SK-N-SH treated with all-trans-retinoic acid at 6 μM for 48 hours (cell line): ENCODE measurements around the gene MAB21L4.

Experiments used
- ATAC-seq: fragments of 200-7000 bp; cut with Tn5 transposase; 3 replicates; pipeline ENCODE4 v1.9.1; 2020; ENCODE audit warnings: mild to moderate bottlenecking, moderate library complexity
- CREB5 ChIP-seq: fragments of 250-450 bp; sonication (Bioruptor Pico); IDR thresholded peaks from 2 replicates; pipeline ENCODE4 v1.5.1; 2020; ENCODE audit warnings: low read depth, mild to moderate bottlenecking, moderate library complexity
- CSDC2 ChIP-seq: fragments of 250-450 bp; sonication (Bioruptor Pico); IDR thresholded peaks from 2 replicates; pipeline ENCODE4 v1.5.0; 2020; ENCODE audit warnings: mild to moderate bottlenecking, moderate library complexity
- CSRNP3 ChIP-seq: fragments of 250-450 bp; sonication (Bioruptor Pico); IDR thresholded peaks from 2 replicates; pipeline ENCODE4 v1.5.1; 2021; ENCODE audit warnings: mild to moderate bottlenecking, moderate library complexity
- ESRRG ChIP-seq: fragments of 250-450 bp; sonication (Bioruptor Pico); IDR thresholded peaks from 2 replicates; pipeline ENCODE4 v1.6.1; 2021; ENCODE audit warnings: mild to moderate bottlenecking
- GLIS3 ChIP-seq: fragments of 250-450 bp; sonication (Bioruptor Pico); IDR thresholded peaks from 2 replicates; pipeline ENCODE4 v1.5.0; 2020; ENCODE audit warnings: mild to moderate bottlenecking, moderate library complexity
- ISL1 ChIP-seq: fragments of 250-450 bp; sonication (Bioruptor Pico); IDR thresholded peaks from 2 replicates; pipeline ENCODE4 v2.1.2; 2022; ENCODE audit warnings: mild to moderate bottlenecking, moderate library complexity
- OSR1 ChIP-seq: fragments of 250-450 bp; sonication (Bioruptor Pico); IDR thresholded peaks from 2 replicates; pipeline ENCODE4 v1.8.0; 2022; ENCODE audit warnings: moderate library complexity, mild to moderate bottlenecking, inconsistent platforms
- PATZ1 ChIP-seq: fragments of 250-450 bp; sonication (Bioruptor Pico); IDR thresholded peaks from 2 replicates; pipeline ENCODE4 v1.8.0; 2020; ENCODE audit warnings: mild to moderate bottlenecking, moderate library complexity, borderline replicate concordance
- PPARA ChIP-seq: fragments of 250-450 bp; sonication (Bioruptor Pico); IDR thresholded peaks from 2 replicates; pipeline ENCODE4 v1.5.0; 2020; ENCODE audit warnings: mild to moderate bottlenecking, borderline replicate concordance
- RARB ChIP-seq: fragments of 250-450 bp; sonication (Bioruptor Pico); IDR thresholded peaks from 2 replicates; pipeline ENCODE4 v1.8.0; 2021; ENCODE audit warnings: mild to moderate bottlenecking, moderate library complexity
- SNAI2 ChIP-seq: fragments of 250-450 bp; sonication (Bioruptor Pico); IDR thresholded peaks from 2 replicates; pipeline ENCODE4 v1.5.0; 2020; ENCODE audit warnings: mild to moderate bottlenecking, moderate library complexity
- TCF4 ChIP-seq: fragments of 250-450 bp; sonication (Bioruptor Pico); IDR thresholded peaks from 2 replicates; pipeline ENCODE4 v1.8.0; 2021; ENCODE audit warnings: mild to moderate bottlenecking, moderate library complexity, borderline replicate concordance
- TOX ChIP-seq: fragments of 250-450 bp; sonication (Bioruptor Pico); IDR thresholded peaks from 2 replicates; pipeline ENCODE4 v1.8.0; 2021; ENCODE audit warnings: mild to moderate bottlenecking, moderate library complexity, borderline replicate concordance
- TSHZ2 ChIP-seq: fragments of 250-450 bp; sonication (Bioruptor Pico); IDR thresholded peaks from 2 replicates; pipeline ENCODE4 v1.5.0; 2020; ENCODE audit warnings: mild to moderate bottlenecking, moderate library complexity
- ZC3H10 ChIP-seq: fragments of 250-450 bp; sonication (Bioruptor Pico); IDR thresholded peaks from 2 replicates; pipeline ENCODE4 v1.5.1; 2021; ENCODE audit warnings: mild to moderate bottlenecking, moderate library complexity
- ZFP3 ChIP-seq: fragments of 250-450 bp; sonication (Bioruptor Pico); IDR thresholded peaks from 2 replicates; pipeline ENCODE4 v1.5.0; 2020; ENCODE audit warnings: mild to moderate bottlenecking, moderate library complexity
- ZFP30 ChIP-seq: fragments of 450-650 bp; formaldehyde crosslinking; IDR thresholded peaks from 2 replicates; pipeline ENCODE4 v1.5.0; 2022; ENCODE audit warnings: mild to moderate bottlenecking, moderate library complexity
- ZNF565 ChIP-seq: fragments of 450-650 bp; formaldehyde crosslinking; conservative IDR thresholded peaks from 2 replicates; pipeline ENCODE4 v1.5.0; 2020; ENCODE audit warnings: low read depth, mild to moderate bottlenecking, moderate library complexity
- ZNF70 ChIP-seq: fragments of 450-650 bp; formaldehyde crosslinking; IDR thresholded peaks from 2 replicates; pipeline ENCODE4 v1.5.0; 2020; ENCODE audit warnings: mild to moderate bottlenecking, moderate library complexity
- ZNF8 ChIP-seq: fragments of 450-650 bp; formaldehyde crosslinking; IDR thresholded peaks from 2 replicates; pipeline ENCODE4 v1.5.0; 2020; ENCODE audit warnings: mild to moderate bottlenecking, moderate library complexity

MAB21L4 gene

GRCh38 chr2:240878341-240878936 lies 17.5 kb downstream of the MAB21L4 start:
- no peak for TF ChIP-seq ESRRG (CRISPR knock-in tag)
- TF ChIP-seq OSR1 = no peak
- no peak for TF ChIP-seq PATZ1
- TF ChIP-seq RARB (CRISPR knock-in tag) = no peak
- no peak for TF ChIP-seq CREB5
- TF ChIP-seq PPARA = no peak
- TF ChIP-seq ZNF565 (CRISPR knock-in tag) = no peak
- TF ChIP-seq ZFP3 (CRISPR knock-in tag) = no peak
- TF ChIP-seq TCF4 (CRISPR knock-in tag) = no peak
- no peak for TF ChIP-seq ZNF8 (CRISPR knock-in tag)
- TF ChIP-seq TOX (CRISPR knock-in tag) = no peak
- TF ChIP-seq CSDC2 = no peak
- no peak for TF ChIP-seq ISL1 (CRISPR knock-in tag)
- TF ChIP-seq, all 23 proteins: peak for 0
- no peak for ATAC-seq

- ATAC-seq = no peak
- TF ChIP-seq SNAI2 (no peak), ZFP30 (CRISPR knock-in tag) (no peak), ZC3H10 (CRISPR knock-in tag) (no peak), TOX (CRISPR knock-in tag) (no peak), ZNF8 (CRISPR knock-in tag) (no peak), ZNF70 (no peak), CSRNP3 (CRISPR knock-in tag) (no peak), CREB5 (no peak), TSHZ2 (CRISPR knock-in tag) (no peak), ZNF565 (CRISPR knock-in tag) (no peak), CSDC2 (no peak), RARB (CRISPR knock-in tag) (no peak)
Observed at GRCh38 chr2:240877460-240878340, 18.3 kb downstream of the MAB21L4 start.

GRCh38 chr2:240876475-240877251 lies 19.3 kb downstream of the MAB21L4 start:
- TF ChIP-seq PPARA (no peak), CREB5 (no peak), SNAI2 (no peak), ZNF8 (CRISPR knock-in tag) (no peak), ESRRG (CRISPR knock-in tag) (no peak), TSHZ2 (CRISPR knock-in tag) (no peak), ISL1 (CRISPR knock-in tag) (no peak), GLIS3 (CRISPR knock-in tag) (no peak), ZC3H10 (CRISPR knock-in tag) (no peak)
- ATAC-seq = no peak
